DMS53 treated with DMSO at 0.1 percent for 48 hours (cell line): ENCODE data around the gene PHC1.
A peak's percentile ranks its signal among the peaks of the same experiment; 100 is the strongest.
"Not testable (repeated sequence)": the region's sequence is repeated elsewhere in the genome, so short reads cannot be mapped to it uniquely, and the experiment has no call there.

Source experiments
- DNase-seq: peaks from one replicate; lab custom pipeline; 2025; ENCODE audit not compliant: unreplicated experiment; lab: John Stamatoyannopoulos, UW

PHC1 gene

GRCh38 chr12:8909752-8910151 is 4.6 kb upstream of the PHC1 start:
- DNase-seq, result no peak

- no peak for DNase-seq
These were observed 2.6 kb upstream of the PHC1 start for GRCh38 chr12:8911606-8912268.

- DNase-seq, result no peak
These were observed 1.4 kb upstream of the PHC1 start for GRCh38 chr12:8912914-8913313.

- DNase-seq, result peak; percentile 53
These were observed 642 bp upstream of the PHC1 start for GRCh38 chr12:8913702-8914032.

GRCh38 chr12:8914716-8915526 is 612 bp downstream of the PHC1 start:
- DNase-seq, result peak; percentile 90

GRCh38 chr12:8916154-8916553 is 1.8 kb downstream of the PHC1 start:
- no peak for DNase-seq

- DNase-seq, result no peak
These were observed 2.7 kb downstream of the PHC1 start for GRCh38 chr12:8917031-8917430.

- no peak for DNase-seq
These were observed 3.4 kb downstream of the PHC1 start for GRCh38 chr12:8917751-8918150.

GRCh38 chr12:8919643-8920042 is 5.3 kb downstream of the PHC1 start:
- not testable (repeated sequence) for DNase-seq

- no peak for DNase-seq
These were observed 8.2 kb downstream of the PHC1 start for GRCh38 chr12:8922544-8922943.

- not testable (repeated sequence) for DNase-seq
These were observed 16.5 kb downstream of the PHC1 start for GRCh38 chr12:8930655-8931323.

- DNase-seq, result not testable (repeated sequence)
These were observed 18.2 kb downstream of the PHC1 start for GRCh38 chr12:8932464-8932863.

GRCh38 chr12:8934080-8934479 is 19.8 kb downstream of the PHC1 start:
- not testable (repeated sequence) for DNase-seq

GRCh38 chr12:8936735-8937134 is 22.4 kb downstream of the PHC1 start:
- no peak for DNase-seq

GRCh38 chr12:8937842-8938442 is 23.6 kb downstream of the PHC1 start:
- not testable (repeated sequence) for DNase-seq

- no peak for DNase-seq
These were observed 27.6 kb downstream of the PHC1 start for GRCh38 chr12:8941691-8942478.

GRCh38 chr12:8943565-8944186 is 29.4 kb downstream of the PHC1 start:
- DNase-seq, result no peak

GRCh38 chr12:8946733-8947132 is 32.4 kb downstream of the PHC1 start:
- no peak for DNase-seq

GRCh38 chr12:8947737-8948136 is 33.4 kb downstream of the PHC1 start:
- no peak for DNase-seq

- DNase-seq, result peak; percentile 40
These were observed 34.5 kb downstream of the PHC1 start for GRCh38 chr12:8948701-8949341.
